Measurements from ENCODE around the gene SLC16A12. TPM values are rescaled to one million over a fixed set of nuclear protein-coding genes. Genes with fewer than 3 reads are reported as not detected.

SLC16A12 gene
- total RNA-seq, 1 experiment from 2014 or later: 10.9 TPM

GRCh38 chr10:89550509-89550908 is 15.1 kb upstream of the SLC16A12 start (continued):
- no peak for TF ChIP-seq STAT6 (CRISPR knock-in tag; conservative IDR thresholded peaks at IDR 0.05; ENCODE audit: low read depth)
- TF ChIP-seq ERG (CRISPR knock-in tag; IDR thresholded peaks at IDR 0.05): no peak
- TF ChIP-seq JUN (CRISPR knock-in tag; IDR thresholded peaks at IDR 0.05): no peak
- no peak for TF ChIP-seq ZNF671 (CRISPR knock-in tag; IDR thresholded peaks at IDR 0.05)
- no peak for TF ChIP-seq USF1 (CRISPR knock-in tag; IDR thresholded peaks at IDR 0.05)
- no peak for TF ChIP-seq CBFB (CRISPR knock-in tag; IDR thresholded peaks at IDR 0.05; ENCODE audit: low read depth)
- TF ChIP-seq FOXP1 (CRISPR knock-in tag; IDR thresholded peaks at IDR 0.05; ENCODE audit: borderline replicate concordance): no peak

GRCh38 chr10:89549510-89549909 is 14.1 kb upstream of the SLC16A12 start:
- no peak for ATAC-seq
- ChIA-PET POLR2A (no interaction called here), CTCF (no interaction called here)
- Mint-ChIP-seq H3K27ac (no peak overlapping the region), H3K27me3 (ENCODE audit: low read depth) (no peaks in the 10 kb centered on the region), H3K4me3 (no peak overlapping the region), H3K4me1 (no peaks in the 10 kb centered on the region; the same call in 1 of the 2 replicates), H3K9me3 (peaks cover 21% of the 10 kb centered on the region), H3K36me3 (no peaks in the 10 kb centered on the region)
- TF ChIP-seq FOXP4 (CRISPR knock-in tag; IDR thresholded peaks at IDR 0.05): no peak
- no peak for TF ChIP-seq IRF2 (CRISPR knock-in tag; IDR thresholded peaks at IDR 0.05; ENCODE audit: borderline replicate concordance, low read depth)
- TF ChIP-seq IRF1 (CRISPR knock-in tag; IDR thresholded peaks at IDR 0.05): no peak
- TF ChIP-seq CDX4 (CRISPR knock-in tag; IDR thresholded peaks at IDR 0.05; ENCODE audit: borderline replicate concordance): no peak
- TF ChIP-seq MAX (CRISPR knock-in tag; IDR thresholded peaks at IDR 0.05): no peak
- no peak for TF ChIP-seq SMAD4 (CRISPR knock-in tag; IDR thresholded peaks at IDR 0.05)
- no peak for TF ChIP-seq ATF2 (CRISPR knock-in tag; IDR thresholded peaks at IDR 0.05; ENCODE audit: borderline replicate concordance, low read depth)
- no peak for TF ChIP-seq NFATC4 (CRISPR knock-in tag; IDR thresholded peaks at IDR 0.05)
- TF ChIP-seq MYBL2 (CRISPR knock-in tag; IDR thresholded peaks at IDR 0.05): no peak
- no peak for TF ChIP-seq ESRRA (CRISPR knock-in tag; IDR thresholded peaks at IDR 0.05; ENCODE audit: borderline replicate concordance)
- TF ChIP-seq ELF4 (CRISPR knock-in tag; IDR thresholded peaks at IDR 0.05; ENCODE audit: low read depth): no peak
- TF ChIP-seq TP53 (CRISPR knock-in tag; IDR thresholded peaks at IDR 0.05): no peak
- DNase-seq (ENCODE audit: low spot score): no peak
